PC-3 (cell line): Measurements from ENCODE around the gene RHOB. TPM values are rescaled to one million over a fixed set of nuclear protein-coding genes. Genes with fewer than 3 reads are reported as not detected.

Source experiments
- ATAC-seq: fragments of 200-7000 bp; cut with Tn5 transposase; 2 replicates; pipeline ENCODE4 v1.9.1; 2020; ENCODE audit warnings: mild to moderate bottlenecking, moderate library complexity
- BruUV-seq: library from RNA; stranded (reverse); fragments of 400-500 nt; replicated peaks from 2 replicates; lab custom pipeline; 2021; lab: Mats Ljungman, UMichigan
- CTCF ChIA-PET: fragments of 300-600 bp; sonication (Branson Sonifier 250); formaldehyde crosslinking; loops from one replicate; lab custom pipeline; 2022; ENCODE audit warnings: antibody characterized with exemption; lab: Charles Lee
- POLR2A ChIA-PET: fragments of 300-600 bp; sonication (Branson Sonifier 250); formaldehyde crosslinking; loops from one replicate; lab custom pipeline; 2022; ENCODE audit warnings: antibody characterized with exemption; ENCODE audit not compliant: unreplicated experiment; lab: Charles Lee
- DNase-seq: peaks from one replicate; pipeline ENCODE4 v3.0.0-alpha.2; 2015
- H2AFZ ChIP-seq: fragments of 300-600 bp; sonication (generic); 2 replicates; pipeline ENCODE4 v1.6.0; 2016; ENCODE audit warnings: antibody characterized with exemption, low read length
- H3F3A ChIP-seq: fragments of 300-600 bp; sonication (generic); one replicate; pipeline ENCODE4 v1.6.0; 2017; ENCODE audit warnings: antibody characterized with exemption, low read length, control low read depth, mild to moderate bottlenecking; ENCODE audit not compliant: unreplicated experiment
- H3K27ac ChIP-seq: fragments of 300-600 bp; sonication (generic); 2 replicates; pipeline ENCODE4 v1.5.1; 2016; ENCODE audit warnings: mild to moderate bottlenecking, low read length
- H3K27me3 ChIP-seq: fragments of 300-600 bp; sonication (generic); 2 replicates; pipeline ENCODE4 v1.6.1; 2016; ENCODE audit warnings: low read length, mixed read lengths
- H3K36me3 ChIP-seq: fragments of 300-600 bp; sonication (generic); 2 replicates; pipeline ENCODE4 v1.6.1; 2016; ENCODE audit warnings: low read depth, mixed run types, low read length, mixed read lengths
- H3K4me1 ChIP-seq: fragments of 300-600 bp; sonication (generic); 2 replicates; pipeline ENCODE4 v1.5.1; 2016; ENCODE audit warnings: low read length; ENCODE audit not compliant: insufficient read depth
- H3K4me2 ChIP-seq: fragments of 300-600 bp; sonication (generic); 2 replicates; pipeline ENCODE4 v1.6.0; 2016; ENCODE audit warnings: low read length
- H3K4me3 ChIP-seq: fragments of 300-600 bp; sonication (generic); 2 replicates; pipeline ENCODE4 v1.5.1; 2016; ENCODE audit warnings: mild to moderate bottlenecking, low read length, mixed read lengths
- H3K79me2 ChIP-seq: fragments of 300-600 bp; sonication (generic); 2 replicates; pipeline ENCODE4 v1.6.1; 2017; ENCODE audit warnings: low read length, mixed read lengths
- H3K9ac ChIP-seq: fragments of 300-600 bp; sonication (generic); 2 replicates; pipeline ENCODE4 v1.6.0; 2016; ENCODE audit warnings: mild to moderate bottlenecking, low read length
- H3K9me2 ChIP-seq: fragments of 300-600 bp; sonication (generic); replicated peaks from 2 replicates; pipeline ENCODE4 v1.6.1; 2016; ENCODE audit warnings: mixed run types, low read length, mixed read lengths
- H3K9me3 ChIP-seq: fragments of 300-600 bp; sonication (generic); 2 replicates; pipeline ENCODE4 v1.6.1; 2016; ENCODE audit warnings: low read length, mixed read lengths
- H4K20me1 ChIP-seq: fragments of 300-600 bp; sonication (generic); 2 replicates; pipeline ENCODE4 v1.6.1; 2016; ENCODE audit warnings: low read length, mixed read lengths
- CTCF ChIP-seq: fragments of 300-600 bp; sonication (generic); conservative IDR thresholded peaks from 2 replicates; pipeline ENCODE4 v1.5.1; 2017; ENCODE audit warnings: antibody characterized with exemption, low read depth, mild to moderate bottlenecking, low read length
- EZH2 ChIP-seq: fragments of 300-600 bp; sonication (generic); IDR thresholded peaks from one replicate; pipeline ENCODE4 v1.6.1; 2017; ENCODE audit warnings: antibody characterized with exemption, mild to moderate bottlenecking, low read length; ENCODE audit not compliant: unreplicated experiment
- EZH2phosphoT487 ChIP-seq: fragments of 300-600 bp; sonication (generic); IDR thresholded peaks from 2 replicates; pipeline ENCODE4 v1.6.1; 2018; ENCODE audit warnings: mild to moderate bottlenecking, antibody characterized with exemption, low read length, borderline replicate concordance
- intact Hi-C: fragments of 100-400 bp; cut with micrococcal nuclease; formaldehyde crosslinking; loops from 2 replicates; pipeline ENCODE4 v1.9.0; 2023
- total RNA-seq: library from RNA; depleted of rRNA; stranded (reverse); fragments of >200 nt; gene quantifications from 2 replicates; pipeline ENCODE4 v1.2.3, GENCODE V29; 2014

Gene RHOB
- total RNA-seq, 1 experiment from 2014 or later = 88.5 TPM

- ChIA-PET CTCF (interaction anchor here (0.6 to 2.9 kb wide), 5 partner anchors 18 to 212 kb away, joined by 3 to 18 read pairs (median 4); partner anchors contain the start of gene HS1BP3), POLR2A (interaction anchor here (0.6 to 0.7 kb wide), 2 partner anchors 114 to 208 kb away, joined by 4 to 12 read pairs; no protein-coding TSS in a partner anchor)
- Histone ChIP-seq H3K4me2 (peak overlapping the region; percentile 82), H3K27me3 (no peaks in the 10 kb centered on the region), H3K9ac (peak overlapping the region; percentile 68; the same call in 1 of the 2 replicates), H4K20me1 (no peaks in the 10 kb centered on the region), H3K27ac (peak overlapping the region; percentile 83), H3K36me3 (no peaks in the 10 kb centered on the region), H3K4me1 (peaks cover 31% of the 10 kb centered on the region), H3K9me2 (no peaks in the 10 kb centered on the region), H3K79me2 (no peaks in the 10 kb centered on the region), H3K9me3 (no peaks in the 10 kb centered on the region), H2AFZ (no peak overlapping the region), H3F3A (no peaks in the 10 kb centered on the region), H3K4me3 (peak overlapping the region; percentile 57; the same call in 1 of the 2 replicates)
- ATAC-seq (no peak), DNase-seq (no peak)
- BruUV-seq = no TSS peak
- intact Hi-C loops = loop anchor here (2.0 to 5.0 kb wide), 2 partner anchors 29 to 57 kb away; no protein-coding TSS in a partner anchor
- TF ChIP-seq EZH2 (no peak), EZH2phosphoT487 (no peak), CTCF (no peak)
These were observed 7.4 kb upstream of the RHOB start for GRCh38 chr2:20439503-20439902.

- Histone ChIP-seq H3K9ac (no peak overlapping the region), H3K4me1 (peaks cover 31% of the 10 kb centered on the region), H2AFZ (no peak overlapping the region), H3F3A (no peaks in the 10 kb centered on the region), H3K36me3 (no peaks in the 10 kb centered on the region), H3K9me3 (no peaks in the 10 kb centered on the region), H4K20me1 (no peaks in the 10 kb centered on the region), H3K9me2 (no peaks in the 10 kb centered on the region), H3K4me3 (no peak overlapping the region), H3K27ac (no peak overlapping the region), H3K27me3 (no peaks in the 10 kb centered on the region), H3K4me2 (no peak overlapping the region), H3K79me2 (no peaks in the 10 kb centered on the region)
- intact Hi-C loops = loop anchor here (5.0 kb wide), 1 partner anchor 43 kb away; no protein-coding TSS in a partner anchor
- no TSS peak for BruUV-seq
- ChIA-PET POLR2A (interaction anchor here (0.7 kb wide), 1 partner anchor 113 kb away, joined by 12 read pairs; no protein-coding TSS in a partner anchor), CTCF (interaction anchor here (1.2 to 2.9 kb wide), 2 partner anchors 29 to 44 kb away, joined by 7 to 18 read pairs; no protein-coding TSS in a partner anchor)
- TF ChIP-seq CTCF (no peak), EZH2phosphoT487 (no peak), EZH2 (no peak)
- no peak for DNase-seq
- ATAC-seq = no peak
These were observed 6.8 kb upstream of the RHOB start for GRCh38 chr2:20440001-20440560.
